Measurements from ENCODE around the gene HSD11B1L.

HSD11B1L gene

DNA sequence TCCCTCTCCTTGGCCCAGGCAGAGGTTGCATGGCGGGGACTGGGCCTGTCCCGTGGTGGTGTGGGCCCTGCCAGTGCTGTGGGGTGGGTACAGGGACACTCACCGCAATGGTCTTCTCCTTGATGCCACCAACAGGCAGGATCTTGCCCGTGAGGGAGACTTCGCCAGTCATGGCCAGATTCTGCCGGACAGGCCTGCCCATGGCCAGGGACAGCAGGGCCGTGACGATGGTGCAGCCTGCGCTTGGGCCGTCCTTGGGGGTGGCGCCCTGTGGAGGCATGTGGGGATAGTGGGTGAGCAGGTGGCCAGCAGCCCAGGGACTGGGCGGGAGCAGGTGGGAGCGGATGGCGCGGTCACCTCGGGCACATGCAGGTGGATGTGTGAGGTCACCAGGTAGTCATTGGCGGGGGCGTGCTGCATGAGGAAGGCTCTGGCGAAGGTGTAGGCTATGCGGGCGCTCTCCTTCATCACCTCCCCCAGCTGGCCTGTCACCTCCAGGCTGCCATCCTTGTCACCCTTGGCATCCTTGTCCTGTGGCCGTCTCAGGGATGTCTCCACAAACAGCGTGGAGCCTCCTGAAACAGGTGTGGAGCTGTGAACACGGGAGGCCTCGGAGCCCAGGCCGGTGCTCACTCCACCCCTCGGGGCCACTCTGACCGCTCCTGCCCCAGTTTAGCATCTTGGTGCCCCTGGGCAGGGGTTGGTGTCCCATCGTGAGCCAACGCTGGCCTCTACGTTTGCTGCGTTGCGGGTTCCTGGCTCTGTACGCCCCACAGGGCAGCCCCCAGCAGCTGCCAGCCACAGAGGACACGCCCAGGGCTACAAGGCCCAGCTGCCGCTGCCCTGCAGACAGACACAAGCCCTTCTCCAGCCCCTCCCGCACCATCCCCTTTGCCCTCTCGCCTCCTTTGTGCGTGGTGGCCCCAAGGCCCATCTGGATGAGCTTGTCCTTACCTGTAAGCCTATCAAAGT, 12.7 kb downstream of the HSD11B1L start:
- H3K4me3 ChIP-seq (ENCODE audit: insufficient read depth, low read depth, low read length), result no peak overlapping the region
- WGBS, 2 experiments, result 95% methylated on average over 39 of the region's 39 CpGs
- peak overlapping the region; percentile 8 for H3K27ac ChIP-seq (ENCODE audit: insufficient read depth, low read depth, low read length, poor library complexity, severe bottlenecking)
- peaks cover 27% of the 10 kb centered on the region for H3K36me3 ChIP-seq (ENCODE audit: control insufficient read depth, insufficient read depth, low read length)
- H3K27me3 ChIP-seq (ENCODE audit: control insufficient read depth, insufficient read depth, low read length, poor library complexity, severe bottlenecking), result no peaks in the 10 kb centered on the region
- H3K4me1 ChIP-seq (ENCODE audit: control insufficient read depth, insufficient read depth, low read length), result no peaks in the 10 kb centered on the region
- H3K9me3 ChIP-seq (ENCODE audit: control insufficient read depth, low read length), result no peaks in the 10 kb centered on the region

DNA sequence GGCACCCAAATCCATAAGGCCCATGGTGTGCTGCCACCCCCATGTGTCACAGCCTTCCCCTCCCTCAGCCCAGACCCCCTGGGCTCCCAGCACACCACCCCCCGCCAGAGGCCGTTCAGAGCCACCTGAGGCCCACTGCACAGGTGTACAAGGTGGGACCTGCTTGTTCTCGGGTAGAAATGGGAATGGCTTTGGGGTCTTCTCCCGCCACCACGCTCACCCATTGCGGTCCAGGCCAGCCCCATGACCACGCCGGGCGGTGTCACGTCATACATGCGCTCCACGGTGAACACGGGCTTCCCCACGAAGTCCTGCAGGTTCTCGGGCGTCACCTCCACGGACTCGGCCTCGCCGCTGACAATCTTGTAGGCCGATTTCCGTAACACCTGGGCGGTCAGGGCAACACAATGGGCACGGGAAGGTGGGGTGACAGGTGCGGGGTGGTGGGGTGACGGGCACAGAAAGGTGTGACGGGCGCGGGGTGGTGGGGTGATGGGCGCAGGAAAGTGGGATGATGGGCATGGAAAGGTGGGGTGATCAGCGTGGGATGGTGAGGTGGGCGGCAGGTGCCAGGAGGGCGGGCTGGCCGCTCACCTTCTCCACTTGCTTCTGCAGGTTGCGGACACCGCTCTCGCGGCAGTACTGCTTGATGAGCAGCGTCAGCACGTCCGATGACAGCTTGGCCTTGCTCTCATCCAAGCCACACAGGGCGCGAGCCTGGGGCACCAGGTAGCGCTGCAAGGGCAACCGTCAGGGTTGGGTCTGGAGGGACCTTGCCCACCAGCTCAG, 13.5 kb downstream of the HSD11B1L start:
- H3K27me3 ChIP-seq (ENCODE audit: control insufficient read depth, insufficient read depth, low read length, poor library complexity, severe bottlenecking), result no peaks in the 10 kb centered on the region
- no peaks in the 10 kb centered on the region for H3K4me1 ChIP-seq (ENCODE audit: control insufficient read depth, insufficient read depth, low read length)
- no peaks in the 10 kb centered on the region for H3K9me3 ChIP-seq (ENCODE audit: control insufficient read depth, low read length)
- H3K4me3 ChIP-seq (ENCODE audit: insufficient read depth, low read depth, low read length), result no peak overlapping the region
- H3K36me3 ChIP-seq (ENCODE audit: control insufficient read depth, insufficient read depth, low read length), result peaks cover 27% of the 10 kb centered on the region
- WGBS, 2 experiments, result 96% methylated on average over 45 of the region's 45 CpGs
- no peak overlapping the region for H3K27ac ChIP-seq (ENCODE audit: insufficient read depth, low read depth, low read length, poor library complexity, severe bottlenecking)

DNA sequence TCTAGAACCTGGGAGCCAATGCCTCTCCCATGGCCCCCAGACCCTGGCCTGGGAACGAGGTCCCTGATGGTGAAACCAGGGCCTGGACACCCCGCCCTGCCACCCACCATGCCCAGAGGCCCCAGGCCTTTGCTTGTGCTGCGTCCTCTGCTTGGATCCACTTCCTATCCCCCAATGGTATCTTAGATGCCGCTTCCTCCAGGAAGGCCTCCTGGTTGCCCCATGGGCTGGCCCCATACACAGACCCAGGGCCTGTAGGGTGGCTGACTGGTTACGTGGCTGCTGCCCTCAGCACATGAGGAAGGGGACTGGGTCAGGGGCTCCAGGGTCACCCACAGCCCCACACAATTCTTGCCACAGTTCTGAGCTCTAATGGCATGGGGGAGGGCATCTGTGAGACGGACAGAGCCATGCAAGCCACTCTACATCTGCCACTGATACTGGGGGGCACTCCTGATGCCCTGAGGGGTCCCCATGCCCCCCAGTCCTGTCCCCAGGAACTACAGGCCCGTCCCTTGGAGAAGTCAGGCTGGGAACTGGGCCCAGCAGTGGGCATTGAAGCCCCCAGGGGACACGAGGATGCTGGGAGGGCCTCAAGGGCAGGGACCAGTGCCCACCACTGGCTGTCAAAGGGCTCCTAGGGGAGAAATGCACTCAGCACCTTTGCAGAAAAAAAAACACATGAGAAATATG, 14.3 kb downstream of the HSD11B1L start:
- no peaks in the 10 kb centered on the region for H3K9me3 ChIP-seq (ENCODE audit: control insufficient read depth, low read length)
- peak overlapping the region; percentile 16 for H3K27ac ChIP-seq (ENCODE audit: insufficient read depth, low read depth, low read length, poor library complexity, severe bottlenecking)
- H3K4me3 ChIP-seq (ENCODE audit: insufficient read depth, low read depth, low read length), result no peak overlapping the region
- no peaks in the 10 kb centered on the region for H3K4me1 ChIP-seq (ENCODE audit: control insufficient read depth, insufficient read depth, low read length)
- WGBS, 2 experiments, result 93 to 96% methylated on average over 8 of the region's 8 CpGs
- peaks cover 27% of the 10 kb centered on the region for H3K36me3 ChIP-seq (ENCODE audit: control insufficient read depth, insufficient read depth, low read length)
- no peaks in the 10 kb centered on the region for H3K27me3 ChIP-seq (ENCODE audit: control insufficient read depth, insufficient read depth, low read length, poor library complexity, severe bottlenecking)

DNA sequence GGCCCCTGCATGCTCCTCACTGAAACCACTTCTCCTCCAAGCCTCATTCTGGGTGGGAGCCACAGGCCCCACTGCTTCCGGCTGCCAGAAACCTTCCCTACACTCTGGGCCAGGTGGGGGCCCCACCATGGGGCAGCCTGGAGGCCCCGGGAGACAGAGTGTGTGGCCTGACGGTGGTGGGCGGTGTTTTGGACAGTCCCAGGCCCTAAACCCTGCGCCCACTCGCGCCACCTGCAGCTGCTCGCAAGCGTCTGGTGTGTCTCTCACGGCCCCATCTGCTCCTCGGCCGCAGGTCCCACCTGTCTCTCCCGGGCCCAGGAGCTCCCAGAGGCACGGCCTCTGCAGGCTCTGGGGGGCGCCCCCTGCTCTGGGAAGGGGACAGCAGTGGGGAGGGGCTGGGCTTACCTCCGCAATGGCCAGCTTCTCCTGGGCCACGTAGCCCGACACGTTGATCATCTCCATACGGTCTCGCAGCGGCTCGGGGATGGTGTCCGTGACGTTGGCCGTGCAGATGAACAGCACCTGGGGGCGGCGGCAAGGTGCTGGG, 14.9 kb downstream of the HSD11B1L start:
- WGBS, 2 experiments, result 95% methylated on average over 28 of the region's 28 CpGs
- no peaks in the 10 kb centered on the region for H3K27me3 ChIP-seq (ENCODE audit: control insufficient read depth, insufficient read depth, low read length, poor library complexity, severe bottlenecking)
- peaks cover 32% of the 10 kb centered on the region for H3K36me3 ChIP-seq (ENCODE audit: control insufficient read depth, insufficient read depth, low read length)
- no peaks in the 10 kb centered on the region for H3K9me3 ChIP-seq (ENCODE audit: control insufficient read depth, low read length)
- no peak overlapping the region for H3K27ac ChIP-seq (ENCODE audit: insufficient read depth, low read depth, low read length, poor library complexity, severe bottlenecking)
- H3K4me1 ChIP-seq (ENCODE audit: control insufficient read depth, insufficient read depth, low read length), result no peaks in the 10 kb centered on the region
- no peak overlapping the region for H3K4me3 ChIP-seq (ENCODE audit: insufficient read depth, low read depth, low read length)

DNA sequence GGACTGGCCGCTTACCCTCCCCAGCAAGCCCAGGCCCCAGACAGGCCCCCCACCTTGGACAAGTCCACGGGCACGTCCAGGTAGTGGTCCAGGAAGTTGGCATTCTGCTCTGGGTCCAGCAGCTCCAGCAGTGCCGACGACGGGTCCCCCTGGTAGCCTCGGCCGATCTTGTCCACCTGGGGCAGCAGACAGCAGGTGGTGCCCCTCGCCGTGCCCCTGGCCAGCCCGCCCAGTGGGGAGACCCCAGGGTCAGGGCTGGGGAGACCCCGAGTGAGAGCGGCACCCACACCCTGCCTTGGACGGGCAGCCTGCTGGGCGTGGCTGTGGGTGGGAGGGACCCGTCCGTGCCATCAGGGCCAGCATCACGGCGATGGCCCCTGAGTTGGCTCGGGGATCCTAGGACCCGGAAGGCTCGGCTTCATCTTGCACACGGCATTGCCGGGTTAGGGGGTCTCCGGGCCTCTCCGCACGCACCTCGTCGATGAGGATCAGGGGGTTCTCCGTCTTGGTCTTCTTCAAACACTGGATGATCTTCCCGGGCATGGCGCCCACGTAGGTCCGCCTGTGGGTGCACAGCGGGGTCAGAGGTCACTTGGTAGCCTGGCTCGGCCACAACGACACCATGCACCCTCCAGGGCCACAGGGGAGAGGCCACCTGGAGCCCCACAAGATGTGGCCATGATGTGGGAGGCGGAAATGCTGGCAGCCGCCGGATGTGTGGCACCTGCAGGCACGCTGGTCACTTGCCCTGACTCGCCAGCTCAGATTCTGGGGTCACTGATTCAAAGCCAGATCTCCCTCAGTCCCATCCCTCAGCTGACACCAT, 15.6 kb downstream of the HSD11B1L start:
- no peak overlapping the region for H3K27ac ChIP-seq (ENCODE audit: insufficient read depth, low read depth, low read length, poor library complexity, severe bottlenecking)
- H3K27me3 ChIP-seq (ENCODE audit: control insufficient read depth, insufficient read depth, low read length, poor library complexity, severe bottlenecking), result no peaks in the 10 kb centered on the region
- no peaks in the 10 kb centered on the region for H3K4me1 ChIP-seq (ENCODE audit: control insufficient read depth, insufficient read depth, low read length)
- peaks cover 38% of the 10 kb centered on the region for H3K36me3 ChIP-seq (ENCODE audit: control insufficient read depth, insufficient read depth, low read length)
- H3K4me3 ChIP-seq (ENCODE audit: insufficient read depth, low read depth, low read length), result no peak overlapping the region
- H3K9me3 ChIP-seq (ENCODE audit: control insufficient read depth, low read length), result no peaks in the 10 kb centered on the region
- WGBS, 2 experiments, result 94 to 95% methylated on average over 42 of the region's 42 CpGs

DNA sequence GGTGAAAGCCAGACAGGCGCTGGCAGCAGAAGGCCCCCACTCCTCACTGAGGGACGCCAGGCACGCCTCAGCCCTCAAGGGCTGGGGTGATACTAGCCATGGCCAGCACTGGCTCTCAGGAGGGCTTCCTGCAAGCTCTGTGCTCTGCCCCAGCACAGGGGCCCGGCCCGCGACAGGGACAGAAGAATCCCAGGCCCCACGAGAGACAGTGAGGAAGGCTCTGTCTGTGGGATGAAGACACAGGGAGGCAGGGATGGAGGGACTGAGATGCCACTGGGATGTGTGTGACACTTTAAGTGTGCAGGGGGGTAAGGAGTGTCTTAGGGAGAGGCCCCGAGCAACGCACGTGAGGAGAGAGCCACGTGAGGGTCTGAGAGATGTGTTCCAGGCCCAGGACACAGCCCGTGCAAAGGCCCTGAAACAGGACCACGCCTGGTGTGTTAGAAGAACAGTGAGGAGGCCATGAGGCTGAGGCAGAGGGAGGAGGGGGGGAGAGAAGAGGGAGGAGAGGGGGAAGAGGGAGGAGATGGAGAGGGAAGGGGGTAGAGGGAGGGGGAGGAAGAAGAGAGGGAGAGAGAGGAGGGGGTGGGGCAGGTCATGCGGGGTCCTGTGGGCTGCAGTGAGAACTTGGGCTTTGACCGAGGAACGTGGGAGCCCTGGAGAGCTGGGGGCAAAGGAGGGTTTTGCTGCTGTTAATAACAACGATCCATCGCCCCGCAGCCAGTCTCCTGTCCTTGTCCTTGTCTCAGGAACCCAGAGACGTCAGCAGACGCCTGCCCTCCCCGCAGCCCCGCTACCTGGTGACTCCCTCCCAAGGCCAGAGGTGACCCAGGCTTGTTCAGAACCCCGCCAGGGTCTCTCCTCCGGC, 16.4 kb downstream of the HSD11B1L start:
- H3K36me3 ChIP-seq (ENCODE audit: control insufficient read depth, insufficient read depth, low read length), result peaks cover 38% of the 10 kb centered on the region
- H3K4me3 ChIP-seq (ENCODE audit: insufficient read depth, low read depth, low read length), result no peak overlapping the region
- no peak overlapping the region for H3K27ac ChIP-seq (ENCODE audit: insufficient read depth, low read depth, low read length, poor library complexity, severe bottlenecking)
- H3K4me1 ChIP-seq (ENCODE audit: control insufficient read depth, insufficient read depth, low read length), result no peaks in the 10 kb centered on the region
- H3K9me3 ChIP-seq (ENCODE audit: control insufficient read depth, low read length), result no peaks in the 10 kb centered on the region
- H3K27me3 ChIP-seq (ENCODE audit: control insufficient read depth, insufficient read depth, low read length, poor library complexity, severe bottlenecking), result no peaks in the 10 kb centered on the region
- WGBS, 2 experiments, result 90 to 91% methylated on average over 25 of the region's 25 CpGs

DNA sequence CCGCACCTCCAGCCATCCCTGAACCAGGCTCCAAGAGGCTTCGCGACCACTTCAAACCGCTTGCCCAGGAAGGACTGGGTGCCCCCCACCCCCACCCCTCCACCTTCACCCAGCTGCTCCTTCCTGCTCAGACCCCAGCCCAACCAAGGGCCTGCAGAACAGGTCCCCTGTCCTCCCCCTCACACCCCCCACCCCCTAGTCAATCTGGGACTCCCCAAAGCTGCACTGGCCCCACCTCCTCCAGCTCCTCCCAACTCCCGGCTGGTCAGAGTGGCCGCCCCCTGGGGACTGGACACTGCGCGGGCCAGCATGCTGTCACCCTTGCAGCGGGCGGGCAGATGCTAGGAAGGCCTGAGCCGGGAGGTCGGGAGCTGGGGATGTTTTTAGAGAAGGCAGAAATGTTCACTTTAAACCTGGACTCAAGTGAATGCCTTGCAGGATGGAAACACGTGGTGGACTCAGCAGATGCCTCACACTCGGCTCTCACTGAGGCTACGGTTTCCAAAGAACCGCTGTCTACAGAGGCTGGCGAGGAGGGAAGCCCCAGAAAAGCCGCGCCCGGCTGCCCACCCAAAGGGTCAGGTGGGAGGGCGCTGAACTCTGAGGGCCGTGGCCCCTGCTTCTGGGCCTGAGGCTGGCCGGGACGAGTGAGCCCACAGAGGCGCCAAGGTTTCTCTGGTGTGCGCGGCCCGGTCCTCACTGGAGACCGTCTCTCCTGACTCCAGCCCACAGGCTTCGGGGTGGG, 17.2 kb downstream of the HSD11B1L start:
- Histone ChIP-seq H3K4me1 (ENCODE audit: control insufficient read depth, insufficient read depth, low read length) (no peaks in the 10 kb centered on the region), H3K27me3 (ENCODE audit: control insufficient read depth, insufficient read depth, low read length, poor library complexity, severe bottlenecking) (no peaks in the 10 kb centered on the region), H3K36me3 (ENCODE audit: control insufficient read depth, insufficient read depth, low read length) (peaks cover 30% of the 10 kb centered on the region), H3K9me3 (ENCODE audit: control insufficient read depth, low read length) (no peaks in the 10 kb centered on the region), H3K27ac (ENCODE audit: insufficient read depth, low read depth, low read length, poor library complexity, severe bottlenecking) (no peak overlapping the region), H3K4me3 (ENCODE audit: insufficient read depth, low read depth, low read length) (no peak overlapping the region)
- WGBS, 2 experiments, result 92 to 93% methylated on average over 30 of the region's 30 CpGs

DNA sequence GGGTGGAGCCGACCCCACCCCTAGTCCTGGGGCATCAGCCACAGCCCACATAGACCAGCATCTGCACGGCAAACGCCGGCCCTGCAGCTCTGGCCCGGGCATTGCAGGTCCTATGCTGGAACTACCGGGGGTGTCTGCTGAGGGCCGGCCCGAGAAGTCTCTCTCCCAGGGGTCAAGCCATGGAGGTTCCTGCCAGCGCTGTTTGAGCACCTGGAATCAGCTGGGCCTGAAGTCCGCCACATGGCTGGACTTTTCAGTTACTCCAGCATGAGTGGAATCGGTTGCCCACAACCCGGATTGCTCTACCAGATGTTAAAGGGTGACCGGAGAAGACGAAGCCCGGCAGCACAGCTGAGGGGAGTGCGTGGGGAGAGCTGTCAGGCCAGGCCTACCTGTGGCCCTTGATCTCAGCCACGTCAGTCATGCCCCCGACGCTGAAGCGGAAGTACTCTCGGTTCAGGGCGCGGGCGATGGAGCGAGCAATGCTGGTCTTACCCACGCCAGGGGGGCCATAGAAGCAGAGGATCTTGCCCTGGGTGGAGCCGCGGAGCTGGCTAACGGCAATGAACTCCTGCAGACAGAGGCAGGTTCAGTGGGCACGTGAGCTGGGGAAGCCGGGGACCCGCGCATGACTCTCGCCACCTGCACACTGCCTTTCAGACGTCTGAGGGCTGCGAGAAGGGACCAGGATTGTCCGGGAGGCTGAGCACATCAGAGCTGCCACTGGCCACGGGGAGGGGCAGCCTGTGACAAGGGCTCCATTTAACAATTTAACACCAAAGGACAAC, 18.0 kb downstream of the HSD11B1L start:
- no peaks in the 10 kb centered on the region for H3K9me3 ChIP-seq (ENCODE audit: control insufficient read depth, low read length)
- no peak overlapping the region for H3K4me3 ChIP-seq (ENCODE audit: insufficient read depth, low read depth, low read length)
- H3K4me1 ChIP-seq (ENCODE audit: control insufficient read depth, insufficient read depth, low read length), result no peaks in the 10 kb centered on the region
- H3K27ac ChIP-seq (ENCODE audit: insufficient read depth, low read depth, low read length, poor library complexity, severe bottlenecking), result no peak overlapping the region
- H3K27me3 ChIP-seq (ENCODE audit: control insufficient read depth, insufficient read depth, low read length, poor library complexity, severe bottlenecking), result no peaks in the 10 kb centered on the region
- H3K36me3 ChIP-seq (ENCODE audit: control insufficient read depth, insufficient read depth, low read length), result peaks cover 25% of the 10 kb centered on the region
- WGBS, 2 experiments, result 96% methylated on average over 38 of the region's 38 CpGs
